SKM-1 (cell line): ENCODE data around the gene SBNO2.
"Not testable (repeated sequence)": the region's sequence is repeated elsewhere in the genome, so short reads cannot be mapped to it uniquely, and the experiment has no call there.

Experiments
- DNase-seq: peaks from one replicate; lab custom pipeline; 2025; ENCODE audit not compliant: unreplicated experiment; lab: John Stamatoyannopoulos, UW

Gene SBNO2

DNA sequence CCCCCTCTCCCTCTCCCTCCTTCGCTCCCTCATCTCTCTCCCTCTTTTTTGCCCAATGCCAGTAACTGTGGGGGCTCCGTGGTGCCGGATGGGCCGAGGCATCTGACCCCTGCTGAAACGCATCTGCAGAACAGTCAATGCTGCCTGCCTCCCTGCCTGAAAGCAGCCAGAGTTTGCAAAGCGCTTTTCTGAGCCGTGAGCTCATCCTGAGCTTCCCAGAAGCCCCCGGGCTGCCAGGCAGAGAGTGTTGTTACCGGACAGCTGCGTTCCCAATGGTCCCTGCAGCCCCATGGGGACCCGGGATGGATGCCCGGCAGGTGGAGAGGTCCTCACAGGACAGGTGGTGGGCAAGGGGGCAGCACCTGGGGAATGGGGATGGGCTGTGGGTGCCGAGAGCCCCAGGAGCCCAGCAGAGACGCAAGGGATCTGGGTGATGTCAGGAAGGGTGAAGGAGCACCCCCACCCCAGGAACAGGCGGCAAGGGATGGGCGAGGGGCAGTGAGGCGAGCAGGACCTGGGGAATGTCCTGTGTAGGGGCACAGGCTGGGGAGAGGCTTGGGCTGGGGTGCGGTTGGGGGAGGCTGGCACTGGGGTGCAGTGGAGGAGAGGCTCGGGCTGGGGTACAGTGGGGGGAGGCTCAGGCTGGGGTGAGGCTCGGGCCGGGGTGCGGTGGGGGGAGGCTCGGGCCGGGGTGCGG lies 37.3 kb downstream of the SBNO2 start:
- no peak for DNase-seq

DNA sequence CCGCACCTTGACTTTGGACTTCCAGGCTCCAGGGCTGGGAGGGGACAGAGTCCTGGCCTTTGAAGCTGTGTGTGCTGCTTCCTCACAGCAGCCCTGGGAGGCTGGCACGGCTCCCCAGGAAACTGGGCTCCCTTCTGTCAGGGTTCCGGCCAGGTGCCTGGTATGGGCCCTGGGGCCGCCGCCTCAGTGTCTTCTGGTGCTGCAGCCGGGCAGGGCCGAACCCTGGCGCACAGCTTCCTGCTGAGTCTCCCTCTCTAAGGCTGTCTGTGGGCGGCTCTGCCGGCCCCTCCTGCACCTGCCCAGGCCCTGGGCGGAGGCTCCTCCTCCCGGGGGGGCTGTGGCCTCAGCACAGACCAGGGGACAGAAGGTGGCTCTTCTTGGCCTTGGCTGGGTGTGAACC lies 37.9 kb downstream of the SBNO2 start:
- DNase-seq, result no peak

DNA sequence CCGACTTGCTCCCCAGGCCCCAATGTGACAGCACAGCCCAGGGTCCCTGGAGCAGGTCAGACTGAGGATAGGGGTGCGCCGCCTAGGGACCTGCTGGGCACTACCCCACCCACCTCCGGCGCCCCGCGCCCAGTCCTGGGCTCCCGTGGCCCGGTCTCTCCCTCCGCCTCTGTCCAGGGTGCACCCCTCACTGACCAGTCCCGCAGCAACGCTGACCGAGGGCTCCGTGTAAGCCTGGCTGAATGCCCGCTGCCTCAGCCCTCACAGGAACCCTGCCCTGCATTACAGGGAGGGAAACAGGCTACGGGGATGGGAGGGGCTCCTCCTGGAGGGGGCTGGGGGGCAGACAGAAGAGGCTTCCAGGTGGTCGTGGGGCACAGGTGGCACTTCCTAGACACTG lies 38.6 kb downstream of the SBNO2 start:
- no peak for DNase-seq

DNA sequence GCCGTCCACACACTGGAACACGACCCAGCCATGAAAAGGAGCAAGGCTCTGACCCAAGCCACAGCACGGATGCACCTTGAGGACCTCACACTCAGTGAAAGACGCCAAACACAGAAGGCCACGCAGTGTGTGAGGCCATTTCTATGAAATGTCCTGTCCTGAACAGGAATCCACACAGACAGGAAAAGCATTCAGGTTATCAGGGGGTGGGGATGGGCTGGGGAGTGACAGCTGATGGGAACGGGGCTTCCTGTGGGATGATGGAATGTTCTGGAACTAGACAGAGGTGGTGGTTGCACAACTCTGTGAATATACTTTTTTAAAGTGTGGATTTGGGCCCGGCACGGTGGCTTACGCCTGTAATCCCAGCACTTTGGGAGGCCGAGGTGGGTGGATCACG lies 39.6 kb downstream of the SBNO2 start:
- no peak for DNase-seq

DNA sequence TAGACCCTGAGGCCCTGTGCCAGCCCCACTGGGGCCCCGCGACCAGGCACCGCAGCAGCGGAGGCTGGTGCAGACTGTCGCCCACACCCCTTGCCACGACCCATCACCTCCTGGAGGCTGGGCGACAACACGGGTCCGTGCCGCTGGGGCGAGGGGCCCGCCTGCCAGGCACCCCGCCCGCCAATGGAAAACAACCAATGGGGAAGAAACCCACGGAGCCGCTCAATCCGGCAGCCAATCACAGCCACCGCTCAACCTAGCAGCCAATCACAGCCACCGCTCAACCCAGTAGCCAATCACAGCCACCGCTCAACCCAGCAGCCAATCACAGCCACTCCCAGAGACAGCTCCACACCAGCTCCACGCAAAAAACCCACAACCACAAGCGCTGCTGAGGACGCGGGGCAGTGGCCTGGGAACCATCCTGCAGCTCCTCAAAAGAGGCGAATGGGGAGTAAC lies 40.6 kb downstream of the SBNO2 start:
- DNase-seq, result no peak

DNA sequence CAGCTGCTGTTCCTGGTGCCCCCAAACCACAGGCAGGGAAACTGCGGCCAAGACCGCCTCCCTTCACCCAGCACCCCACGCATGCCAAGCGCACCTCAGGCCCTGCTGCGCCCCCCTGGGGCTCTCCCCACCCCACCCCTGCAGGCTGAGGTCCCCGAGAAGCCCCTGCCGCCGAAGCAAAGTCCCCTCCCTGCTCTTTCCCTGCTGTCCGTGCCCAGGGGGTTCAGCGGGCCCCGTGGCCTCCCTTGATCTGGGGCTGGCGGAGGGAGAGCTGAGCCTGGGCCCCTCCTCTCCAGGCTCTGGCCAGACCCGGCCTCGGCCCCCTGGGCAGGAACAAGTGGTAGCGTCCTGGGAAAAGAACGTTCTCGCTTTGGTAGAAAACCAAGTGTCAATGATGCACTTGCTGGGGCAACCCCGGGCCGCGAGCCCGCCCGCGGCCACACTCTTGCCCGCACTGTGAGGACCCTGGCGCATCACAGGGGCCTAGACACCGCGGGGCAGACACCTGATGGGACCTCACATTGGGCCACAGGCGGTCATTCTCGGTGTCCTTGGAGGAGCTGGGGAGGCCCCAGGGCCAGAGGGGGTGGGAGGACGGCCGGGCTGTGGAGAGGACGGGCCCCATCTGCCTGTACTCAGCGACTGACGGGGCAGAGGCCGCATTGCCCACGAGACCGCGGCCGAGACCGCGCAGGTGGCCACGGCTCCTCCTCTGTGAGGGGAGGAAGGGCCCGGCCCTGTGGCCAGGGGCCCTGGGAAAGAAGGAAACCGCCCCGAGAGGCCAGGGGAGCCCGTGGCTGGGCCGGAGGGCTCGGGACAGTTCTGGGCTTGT lies 41.3 kb downstream of the SBNO2 start:
- no peak for DNase-seq

DNA sequence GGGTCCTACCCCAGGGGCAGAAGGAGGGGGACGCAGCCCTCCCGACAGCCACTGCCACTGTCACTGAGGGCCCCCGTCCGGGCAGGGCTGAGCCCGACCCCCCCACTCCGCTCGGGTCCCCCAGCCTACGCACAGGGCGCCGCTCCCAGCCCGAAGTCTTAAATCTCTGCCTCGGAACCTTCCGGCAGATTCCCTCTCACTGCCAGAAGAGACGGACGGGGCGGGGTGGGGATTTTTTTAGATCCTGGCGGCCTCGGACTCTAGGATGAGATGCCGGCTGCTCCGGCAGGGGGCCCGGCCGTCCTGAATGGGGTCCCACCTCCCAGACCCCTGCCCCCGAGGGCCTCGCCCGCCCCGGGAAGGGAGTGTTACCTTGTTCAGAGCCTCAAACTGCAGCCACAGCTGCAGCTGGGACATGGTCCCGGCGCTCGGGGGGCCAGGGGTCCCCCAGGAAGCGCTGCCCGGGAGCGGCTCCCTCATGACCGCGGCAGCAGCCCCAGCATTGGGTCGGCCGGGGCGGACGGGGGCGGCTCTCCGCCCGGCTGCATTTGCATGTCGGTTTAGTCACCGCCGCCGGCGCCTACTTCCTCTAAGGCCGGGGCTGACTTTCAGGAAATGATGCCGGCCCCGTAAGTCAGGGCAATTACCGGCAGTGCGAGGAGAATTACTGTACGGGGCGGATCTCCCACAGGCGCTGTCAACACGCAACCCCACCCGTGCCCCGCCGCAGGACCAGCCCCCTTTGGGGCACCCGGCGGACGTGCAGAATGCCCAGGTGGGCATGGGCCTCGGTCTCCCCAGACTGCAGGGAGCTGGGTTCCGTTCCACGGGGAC lies 42.1 kb downstream of the SBNO2 start:
- DNase-seq, result peak; percentile 87

DNA sequence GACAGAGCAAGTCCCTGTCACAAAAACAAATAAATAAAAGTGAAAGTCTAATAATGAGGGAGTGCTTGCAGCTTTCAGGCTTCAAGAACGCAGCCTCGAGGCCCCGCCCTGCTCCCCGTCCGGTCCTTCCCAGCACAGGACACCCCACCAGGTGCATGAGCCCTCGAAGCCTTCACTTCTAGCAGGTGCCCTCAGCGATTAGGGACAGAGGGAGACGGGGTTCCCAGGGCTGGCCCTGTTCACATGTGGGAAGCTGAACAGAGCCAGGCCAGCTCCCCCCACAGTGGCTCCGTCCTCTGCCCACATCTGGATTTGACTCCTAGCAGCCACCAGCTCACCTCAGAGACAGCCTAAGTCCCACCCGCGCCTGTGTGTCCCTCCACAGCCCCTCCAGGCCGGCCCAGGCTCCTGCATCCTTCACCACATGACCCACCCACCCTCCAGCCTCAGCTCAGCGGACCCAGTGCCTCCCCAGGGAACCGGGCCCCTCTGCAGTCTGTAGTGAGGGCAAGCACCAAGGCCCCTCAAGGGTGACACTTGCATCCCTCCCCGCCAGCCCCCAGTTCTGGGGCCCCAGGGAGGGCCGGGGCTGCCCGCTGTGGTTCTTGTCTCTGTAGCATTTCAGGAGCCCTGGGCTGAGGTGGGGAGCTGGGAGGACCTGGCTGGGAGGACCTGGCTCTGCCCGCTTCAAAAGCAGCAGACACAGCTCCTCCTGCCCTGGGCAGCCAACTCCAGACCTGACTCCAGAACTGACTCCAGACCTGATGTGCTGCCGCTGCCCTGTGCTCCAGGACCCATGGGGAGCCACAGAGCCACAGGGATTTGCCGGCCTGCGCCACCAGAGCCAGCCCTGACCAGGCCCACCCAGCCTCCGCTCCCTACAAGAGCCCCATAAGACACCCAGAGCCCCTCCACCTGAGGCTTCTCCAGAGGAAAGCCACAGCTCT lies 43.0 kb downstream of the SBNO2 start:
- DNase-seq, result no peak

DNA sequence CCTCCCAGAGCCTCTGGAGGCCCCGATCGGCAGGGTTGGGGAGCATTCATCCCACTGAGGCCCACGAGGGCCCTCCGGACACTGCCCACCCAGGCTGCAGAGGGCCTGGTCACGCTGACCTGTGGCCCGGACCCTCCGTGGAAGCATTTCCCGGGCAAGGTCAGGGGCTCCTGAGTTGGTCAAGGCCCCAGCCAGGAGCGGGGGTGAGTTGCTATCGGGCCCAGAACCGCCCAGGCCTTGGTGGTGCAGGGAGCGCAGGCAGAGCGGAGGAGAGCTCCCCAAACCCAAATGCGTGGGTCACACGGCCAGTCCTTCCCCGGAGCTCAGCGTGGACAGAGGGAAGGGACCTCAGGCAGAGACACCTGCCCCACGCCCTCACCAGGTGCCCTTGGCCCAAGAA lies 44.5 kb downstream of the SBNO2 start:
- DNase-seq, result no peak

DNA sequence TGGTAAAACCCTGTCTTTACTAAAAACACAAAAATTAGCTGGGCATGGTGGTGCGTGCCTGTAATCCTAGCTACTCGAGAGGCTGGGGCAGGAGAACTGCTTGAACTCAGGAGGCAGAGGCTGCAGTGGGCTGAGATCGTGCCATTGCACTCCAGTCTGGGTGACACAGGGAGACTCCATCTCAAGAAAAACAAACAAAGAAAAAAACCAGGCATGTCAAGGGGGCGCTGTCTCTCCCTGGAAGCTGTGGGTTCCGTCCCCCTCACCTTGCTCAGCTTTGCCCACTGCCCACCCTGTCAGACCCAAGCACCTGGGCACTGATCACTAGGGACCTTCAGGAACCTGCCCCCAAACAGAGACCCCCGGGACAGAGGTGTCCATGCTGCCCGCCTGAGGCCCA lies 45.0 kb downstream of the SBNO2 start:
- not testable (repeated sequence) for DNase-seq

DNA sequence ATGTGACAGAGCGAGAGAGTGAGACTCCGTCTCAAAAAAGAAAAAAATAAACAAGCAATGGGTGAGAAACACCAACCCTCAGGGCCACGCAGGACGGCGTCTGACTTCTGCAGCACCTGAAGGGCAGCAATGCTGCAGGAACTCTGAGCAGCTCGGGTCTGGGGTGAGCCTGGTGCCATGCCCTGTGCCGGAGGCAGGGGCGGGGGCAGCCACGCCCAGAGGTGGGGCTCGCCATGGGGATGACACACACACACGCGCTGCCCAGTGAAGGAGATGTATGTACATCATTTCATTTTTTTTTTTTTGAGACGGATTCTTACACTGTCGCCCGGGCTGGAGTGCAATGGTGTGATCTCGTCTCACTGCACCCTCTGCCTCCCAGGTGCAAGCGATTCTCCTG lies 46.0 kb downstream of the SBNO2 start:
- DNase-seq, result no peak

DNA sequence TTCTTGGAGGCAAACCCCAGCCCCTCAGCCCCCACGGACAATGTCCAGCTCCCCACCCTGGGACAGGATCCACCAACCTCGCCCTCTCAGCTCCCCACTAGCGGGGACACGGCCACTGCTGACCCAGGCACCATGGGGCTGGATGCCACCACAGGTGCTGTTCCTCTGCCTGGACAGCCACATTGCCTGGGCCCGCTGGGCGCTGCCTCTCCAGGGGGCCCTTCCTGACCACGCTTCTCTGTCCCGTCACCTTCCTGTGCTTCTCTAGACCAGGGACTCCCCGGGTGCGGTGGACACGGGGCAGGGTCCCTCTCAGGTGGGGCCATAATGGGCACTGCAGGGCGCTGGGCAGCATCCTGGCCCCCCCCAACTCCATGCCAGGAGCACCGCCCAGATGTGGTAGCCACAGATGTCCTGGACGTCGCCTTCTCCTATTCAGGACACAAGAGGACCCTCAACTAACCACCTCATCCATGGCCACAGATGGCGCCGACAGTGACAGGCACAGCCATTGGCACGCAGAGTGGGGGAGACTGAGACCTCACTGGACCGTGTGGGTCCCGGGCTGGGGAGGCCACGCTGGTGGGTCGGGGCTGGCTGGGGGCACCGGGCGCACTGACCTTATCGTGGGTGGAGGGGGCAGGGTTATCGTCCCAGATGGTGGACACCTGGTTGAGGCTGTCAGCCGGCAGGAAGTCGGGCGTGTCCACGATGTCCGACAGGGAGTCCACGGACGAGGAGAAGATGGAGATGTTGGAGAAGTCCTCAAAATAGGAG lies 46.9 kb downstream of the SBNO2 start:
- DNase-seq, result no peak

DNA sequence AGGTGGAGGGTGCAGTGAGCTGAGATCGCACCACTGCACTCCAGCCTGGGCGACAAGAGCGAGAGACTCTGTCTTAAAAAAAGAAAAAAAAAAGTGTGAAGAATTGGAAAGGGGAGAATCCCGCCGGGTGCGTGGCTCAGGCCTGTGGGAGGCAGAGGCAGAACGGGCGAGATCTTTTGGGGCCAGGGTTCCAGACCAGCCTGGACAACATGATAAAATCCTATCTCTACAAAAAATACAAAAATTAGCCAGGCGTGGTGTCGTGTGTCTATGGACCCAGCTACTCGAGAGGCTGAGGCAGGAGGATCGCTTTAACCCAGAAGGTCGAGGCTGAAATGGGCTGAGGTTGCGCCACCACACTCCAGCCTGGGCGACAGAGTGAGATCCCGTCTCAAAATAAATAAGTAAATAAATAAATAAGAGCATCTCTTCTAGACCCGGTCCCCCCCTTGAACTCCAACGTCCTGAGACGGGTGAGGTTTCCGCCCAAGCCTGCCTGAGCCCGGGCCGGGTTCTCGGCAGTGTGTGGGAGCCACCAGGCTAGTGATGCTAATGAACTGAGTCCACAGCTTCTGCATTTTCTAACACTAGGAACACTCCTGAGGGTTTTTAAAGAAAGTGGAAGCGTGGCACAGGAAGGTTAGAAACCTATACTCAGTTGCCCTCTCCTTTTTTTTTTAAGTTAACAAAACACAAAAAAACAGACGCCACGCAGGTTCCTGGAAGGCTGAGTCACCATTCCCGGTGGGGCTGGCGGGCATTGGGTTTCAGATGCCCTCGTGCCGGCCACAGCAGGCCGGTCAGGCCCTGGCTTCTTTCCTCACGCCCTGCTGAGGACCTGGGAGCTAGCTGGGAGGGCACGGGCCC lies 48.2 kb downstream of the SBNO2 start:
- DNase-seq, result no peak

DNA sequence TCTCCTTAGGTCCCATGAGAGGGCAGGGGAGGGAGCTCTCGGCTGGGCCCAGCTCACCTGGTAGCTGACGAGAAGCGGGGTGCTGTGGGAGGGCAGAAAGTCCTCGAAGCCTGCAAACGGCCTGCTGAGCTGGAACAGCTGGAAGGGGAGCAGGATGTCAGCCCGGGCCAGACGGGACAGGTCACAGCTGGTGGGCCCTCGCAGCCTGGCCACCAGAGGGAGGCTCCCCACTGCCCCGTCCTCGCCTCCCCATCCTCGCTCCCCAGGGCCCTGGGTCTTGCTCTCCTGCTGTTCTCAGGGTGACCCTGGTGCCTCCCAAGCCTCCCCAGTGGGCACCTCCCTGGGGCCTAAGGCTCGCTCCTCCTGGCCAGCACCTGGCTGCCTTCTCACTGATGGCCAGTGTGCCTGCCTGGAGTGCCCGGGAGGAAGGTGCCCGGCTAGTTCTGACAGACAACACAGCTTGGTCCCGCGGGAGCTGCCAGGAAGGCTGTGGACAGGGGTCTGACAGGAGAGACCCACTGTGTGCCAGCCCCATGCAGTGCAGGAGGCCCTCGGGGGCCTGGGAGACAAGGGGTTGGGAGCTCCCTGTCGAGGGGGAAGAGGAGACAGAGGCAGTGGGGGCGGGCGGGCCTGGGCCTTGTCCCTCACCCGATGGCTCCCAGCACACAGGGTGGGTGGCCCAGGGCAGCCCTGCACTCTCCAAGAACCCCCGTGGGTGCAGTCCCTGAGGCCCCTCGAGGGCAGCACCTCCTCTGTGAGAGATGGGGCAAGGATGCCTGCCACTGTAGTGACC lies 50.0 kb downstream of the SBNO2 start:
- DNase-seq, result no peak

DNA sequence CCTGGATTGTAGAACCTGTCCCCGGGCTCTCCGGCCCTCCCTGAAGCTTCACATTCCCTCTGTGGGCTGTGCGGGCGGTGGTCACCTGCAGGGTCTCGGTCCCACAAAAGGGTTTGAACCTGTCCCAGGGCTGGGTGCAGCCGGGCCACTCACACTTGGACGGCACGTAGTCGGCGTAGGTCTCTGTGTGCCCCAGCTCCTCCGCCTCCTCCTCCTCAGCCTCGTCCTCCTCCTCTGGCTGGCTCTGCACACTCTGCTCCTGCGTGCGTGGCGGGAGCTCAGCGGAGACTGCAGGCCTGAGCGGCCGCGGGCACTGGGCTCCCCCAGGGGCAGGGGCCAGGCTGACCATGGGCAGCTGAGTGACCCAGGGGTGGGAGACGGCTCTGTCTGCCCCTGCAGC lies 50.7 kb downstream of the SBNO2 start:
- no peak for DNase-seq

DNA sequence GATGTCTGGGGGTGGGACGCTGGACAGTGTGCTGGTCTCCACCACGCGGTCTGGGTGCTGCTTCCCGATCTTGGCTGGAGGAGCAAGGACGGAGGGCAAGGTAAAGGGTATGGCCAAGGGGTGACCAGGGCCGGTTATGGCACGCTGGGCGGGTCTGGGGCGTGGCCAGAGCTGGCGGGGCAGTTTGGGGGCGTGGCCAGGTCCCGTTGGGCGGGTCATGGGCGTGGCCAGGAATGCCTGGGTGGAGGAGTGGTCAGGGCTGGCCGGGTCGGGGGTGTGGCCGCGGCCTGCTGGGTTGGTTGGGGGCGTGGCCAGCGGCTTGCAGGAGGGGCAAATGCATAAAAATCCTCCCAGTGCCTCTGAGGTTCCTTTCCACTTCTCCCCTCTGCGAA lies 51.1 kb downstream of the SBNO2 start:
- DNase-seq, result peak; percentile 40

DNA sequence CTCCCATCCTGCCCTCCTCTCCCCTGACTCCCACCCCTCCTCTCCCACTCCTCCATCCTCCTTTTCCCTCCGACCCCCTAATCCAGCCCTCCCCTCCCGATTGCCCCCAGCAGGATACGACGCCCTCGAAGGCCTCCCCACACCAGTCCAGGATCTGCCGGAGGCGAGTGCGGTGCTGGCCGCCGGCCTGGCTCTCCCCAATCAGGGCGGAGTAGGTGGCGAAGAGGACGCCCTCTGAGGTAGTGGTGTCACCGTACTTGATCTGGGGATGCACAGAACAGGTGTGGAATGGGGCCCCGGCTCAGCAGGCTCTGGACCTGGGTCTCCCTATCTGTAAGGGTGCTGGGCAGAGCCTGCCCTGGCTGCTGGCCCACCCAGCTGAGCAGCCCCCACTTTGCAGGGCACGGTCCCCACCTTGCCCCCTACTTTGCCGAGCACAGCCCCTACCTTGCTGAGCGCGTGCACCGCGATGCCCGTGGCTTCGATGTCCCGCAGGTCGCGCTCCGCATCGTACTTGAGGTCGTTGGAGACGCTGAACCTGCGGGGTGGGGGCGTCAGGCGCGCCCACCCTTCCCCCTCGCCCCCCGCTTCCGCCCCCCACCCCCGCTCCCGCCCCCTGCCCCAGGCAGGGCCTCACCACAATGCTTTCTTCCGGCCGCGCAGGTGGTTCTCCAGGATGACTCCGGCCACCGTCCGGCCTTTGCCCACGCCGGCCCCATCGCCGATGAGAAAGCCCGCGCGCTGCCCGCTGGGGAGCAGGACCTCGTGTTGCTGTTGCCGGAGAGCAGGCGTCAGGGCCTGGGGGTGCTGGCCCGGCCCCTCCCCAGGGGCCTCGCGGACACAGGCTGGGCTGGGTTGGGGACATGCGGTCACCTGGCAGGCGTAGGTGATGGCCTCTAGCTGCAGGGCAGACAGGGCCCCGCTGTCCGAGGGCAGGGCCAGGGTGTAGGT lies 51.8 kb downstream of the SBNO2 start:
- DNase-seq, result no peak
